ENCODE measurements around the gene TTC21A.
"Not testable (repeated sequence)": the region's sequence is repeated elsewhere in the genome, so short reads cannot be mapped to it uniquely, and the experiment has no call there.

Gene TTC21A

GRCh38 chr3:39107388-39108199, at the start of gene TTC21A, which contains the start of gene GORASP1:
Gene TTC21A, plus strand, starts transcription at chr3:39107680. Its CDS starts 158 bp downstream, at chr3:39107838.
Gene GORASP1, minus strand, starts transcription at chr3:39107627. Its CDS starts 86 bp downstream, at chr3:39107541.
- peaks cover 13% of the 10 kb centered on the region for H3K4me1 ChIP-seq (ENCODE audit: control insufficient read depth, insufficient read depth, low read length)
- H3K9ac ChIP-seq (ENCODE audit: low read length) = peak within 1 kb of the TSS; percentile 89
- no peaks in the 10 kb centered on the region for H3K36me3 ChIP-seq (ENCODE audit: control insufficient read depth, insufficient read depth, low read length)
- peak within 1 kb of the TSS; percentile 90 for H3K4me3 ChIP-seq (ENCODE audit: low read length)
- H3K27ac ChIP-seq (ENCODE audit: low read depth, low read length) = peak within 1 kb of the TSS; percentile 82
- no peaks in the 10 kb centered on the region for H3K27me3 ChIP-seq (ENCODE audit: control insufficient read depth, insufficient read depth, low read length)

- not testable (repeated sequence) for H3K4me3 ChIP-seq (ENCODE audit: low read length); H3K36me3 ChIP-seq (ENCODE audit: control insufficient read depth, insufficient read depth, low read length); H3K4me1 ChIP-seq (ENCODE audit: control insufficient read depth, insufficient read depth, low read length); H3K9ac ChIP-seq (ENCODE audit: low read length); H3K27ac ChIP-seq (ENCODE audit: low read depth, low read length); H3K27me3 ChIP-seq (ENCODE audit: control insufficient read depth, insufficient read depth, low read length)
Observed at GRCh38 chr3:39061228-39061627, 46.3 kb upstream of the TTC21A start.

- Histone ChIP-seq H3K4me3 (ENCODE audit: low read length) (no peak overlapping the region), H3K9ac (ENCODE audit: low read length) (no peak overlapping the region), H3K27ac (ENCODE audit: low read depth, low read length) (no peak overlapping the region), H3K4me1 (ENCODE audit: control insufficient read depth, insufficient read depth, low read length) (peaks cover 2% of the 10 kb centered on the region), H3K27me3 (ENCODE audit: control insufficient read depth, insufficient read depth, low read length) (no peaks in the 10 kb centered on the region), H3K36me3 (ENCODE audit: control insufficient read depth, insufficient read depth, low read length) (no peaks in the 10 kb centered on the region)
Observed at GRCh38 chr3:39062180-39062579, 45.3 kb upstream of the TTC21A start.

- Histone ChIP-seq H3K9ac (ENCODE audit: low read length) (no peak overlapping the region), H3K4me3 (ENCODE audit: low read length) (no peak overlapping the region), H3K27me3 (ENCODE audit: control insufficient read depth, insufficient read depth, low read length) (no peaks in the 10 kb centered on the region), H3K27ac (ENCODE audit: low read depth, low read length) (no peak overlapping the region), H3K36me3 (ENCODE audit: control insufficient read depth, insufficient read depth, low read length) (no peaks in the 10 kb centered on the region), H3K4me1 (ENCODE audit: control insufficient read depth, insufficient read depth, low read length) (peaks cover 2% of the 10 kb centered on the region)
Observed at GRCh38 chr3:39063143-39063542, 44.3 kb upstream of the TTC21A start.

- H3K4me1 ChIP-seq (ENCODE audit: control insufficient read depth, insufficient read depth, low read length) = peaks cover 2% of the 10 kb centered on the region
- no peak overlapping the region for H3K4me3 ChIP-seq (ENCODE audit: low read length)
- H3K9ac ChIP-seq (ENCODE audit: low read length) = no peak overlapping the region
- H3K27me3 ChIP-seq (ENCODE audit: control insufficient read depth, insufficient read depth, low read length) = no peaks in the 10 kb centered on the region
- no peak overlapping the region for H3K27ac ChIP-seq (ENCODE audit: low read depth, low read length)
- H3K36me3 ChIP-seq (ENCODE audit: control insufficient read depth, insufficient read depth, low read length) = no peaks in the 10 kb centered on the region
Observed at GRCh38 chr3:39064646-39065045, 42.8 kb upstream of the TTC21A start.

- H3K4me1 ChIP-seq (ENCODE audit: control insufficient read depth, insufficient read depth, low read length) = peaks cover 2% of the 10 kb centered on the region
- H3K4me3 ChIP-seq (ENCODE audit: low read length) = no peak overlapping the region
- no peak overlapping the region for H3K9ac ChIP-seq (ENCODE audit: low read length)
- no peak overlapping the region for H3K27ac ChIP-seq (ENCODE audit: low read depth, low read length)
- H3K27me3 ChIP-seq (ENCODE audit: control insufficient read depth, insufficient read depth, low read length) = no peaks in the 10 kb centered on the region
- H3K36me3 ChIP-seq (ENCODE audit: control insufficient read depth, insufficient read depth, low read length) = no peaks in the 10 kb centered on the region
Observed at GRCh38 chr3:39065197-39065596, 42.3 kb upstream of the TTC21A start.

- Histone ChIP-seq H3K27me3 (ENCODE audit: control insufficient read depth, insufficient read depth, low read length) (no peaks in the 10 kb centered on the region), H3K9ac (ENCODE audit: low read length) (no peak overlapping the region), H3K27ac (ENCODE audit: low read depth, low read length) (no peak overlapping the region), H3K4me1 (ENCODE audit: control insufficient read depth, insufficient read depth, low read length) (peaks cover 2% of the 10 kb centered on the region), H3K36me3 (ENCODE audit: control insufficient read depth, insufficient read depth, low read length) (peaks cover 4% of the 10 kb centered on the region), H3K4me3 (ENCODE audit: low read length) (no peak overlapping the region)
Observed at GRCh38 chr3:39067286-39067685, 40.2 kb upstream of the TTC21A start.

- Histone ChIP-seq H3K4me3 (ENCODE audit: low read length) (no peak overlapping the region), H3K4me1 (ENCODE audit: control insufficient read depth, insufficient read depth, low read length) (peaks cover 2% of the 10 kb centered on the region), H3K27me3 (ENCODE audit: control insufficient read depth, insufficient read depth, low read length) (no peaks in the 10 kb centered on the region), H3K27ac (ENCODE audit: low read depth, low read length) (no peak overlapping the region), H3K9ac (ENCODE audit: low read length) (no peak overlapping the region), H3K36me3 (ENCODE audit: control insufficient read depth, insufficient read depth, low read length) (peaks cover 8% of the 10 kb centered on the region)
Observed at GRCh38 chr3:39068556-39068955, 38.9 kb upstream of the TTC21A start.

- no peak overlapping the region for H3K4me3 ChIP-seq (ENCODE audit: low read length)
- no peaks in the 10 kb centered on the region for H3K27me3 ChIP-seq (ENCODE audit: control insufficient read depth, insufficient read depth, low read length)
- no peaks in the 10 kb centered on the region for H3K4me1 ChIP-seq (ENCODE audit: control insufficient read depth, insufficient read depth, low read length)
- no peak overlapping the region for H3K9ac ChIP-seq (ENCODE audit: low read length)
- no peak overlapping the region for H3K27ac ChIP-seq (ENCODE audit: low read depth, low read length)
- H3K36me3 ChIP-seq (ENCODE audit: control insufficient read depth, insufficient read depth, low read length) = peaks cover 33% of the 10 kb centered on the region
Observed at GRCh38 chr3:39075910-39076309, 31.6 kb upstream of the TTC21A start.

GRCh38 chr3:39079530-39079929, 27.9 kb upstream of the TTC21A start:
- peaks cover 18% of the 10 kb centered on the region for H3K36me3 ChIP-seq (ENCODE audit: control insufficient read depth, insufficient read depth, low read length)
- H3K4me1 ChIP-seq (ENCODE audit: control insufficient read depth, insufficient read depth, low read length) = no peaks in the 10 kb centered on the region
- H3K4me3 ChIP-seq (ENCODE audit: low read length) = no peak overlapping the region
- H3K9ac ChIP-seq (ENCODE audit: low read length) = no peak overlapping the region
- no peak overlapping the region for H3K27ac ChIP-seq (ENCODE audit: low read depth, low read length)
- H3K27me3 ChIP-seq (ENCODE audit: control insufficient read depth, insufficient read depth, low read length) = no peaks in the 10 kb centered on the region

- H3K27ac ChIP-seq (ENCODE audit: low read depth, low read length) = no peak overlapping the region
- no peaks in the 10 kb centered on the region for H3K4me1 ChIP-seq (ENCODE audit: control insufficient read depth, insufficient read depth, low read length)
- H3K36me3 ChIP-seq (ENCODE audit: control insufficient read depth, insufficient read depth, low read length) = peaks cover 16% of the 10 kb centered on the region
- no peak overlapping the region for H3K4me3 ChIP-seq (ENCODE audit: low read length)
- no peaks in the 10 kb centered on the region for H3K27me3 ChIP-seq (ENCODE audit: control insufficient read depth, insufficient read depth, low read length)
- no peak overlapping the region for H3K9ac ChIP-seq (ENCODE audit: low read length)
Observed at GRCh38 chr3:39080026-39080425, 27.5 kb upstream of the TTC21A start.

GRCh38 chr3:39082666-39083313, 24.7 kb upstream of the TTC21A start:
- Histone ChIP-seq H3K27ac (ENCODE audit: low read depth, low read length) (no peak overlapping the region), H3K4me3 (ENCODE audit: low read length) (no peak overlapping the region), H3K4me1 (ENCODE audit: control insufficient read depth, insufficient read depth, low read length) (no peaks in the 10 kb centered on the region), H3K9ac (ENCODE audit: low read length) (no peak overlapping the region), H3K36me3 (ENCODE audit: control insufficient read depth, insufficient read depth, low read length) (peaks cover 15% of the 10 kb centered on the region), H3K27me3 (ENCODE audit: control insufficient read depth, insufficient read depth, low read length) (no peaks in the 10 kb centered on the region)

Measured in rectal smooth muscle tissue (tissue), 1 donor.